ENCODE results near the gene MYOM3.

MYOM3 gene

GRCh38 chr1:24111996-24112779 is at the start of gene MYOM3:
Gene MYOM3, minus strand, starts transcription at chr1:24112135. Its CDS starts 3,499 bp downstream, at chr1:24108636.
- DNase-seq (ENCODE audit: low read depth) = peak; percentile 23

- DNase-seq (ENCODE audit: low read depth) = no peak
Measured at GRCh38 chr1:24161270-24161669, 49.3 kb upstream of the MYOM3 start.

GRCh38 chr1:24159366-24159765 is 47.4 kb upstream of the MYOM3 start:
- DNase-seq (ENCODE audit: low read depth) = no peak

GRCh38 chr1:24157918-24158481 is 46.1 kb upstream of the MYOM3 start:
- DNase-seq (ENCODE audit: low read depth) = no peak

GRCh38 chr1:24156542-24157260 is 44.8 kb upstream of the MYOM3 start:
- no peak for DNase-seq (ENCODE audit: low read depth)

- no peak for DNase-seq (ENCODE audit: low read depth)
Measured at GRCh38 chr1:24155011-24155782, 43.3 kb upstream of the MYOM3 start.

GRCh38 chr1:24154215-24154614 is 42.3 kb upstream of the MYOM3 start:
- no peak for DNase-seq (ENCODE audit: low read depth)

GRCh38 chr1:24152631-24153494 is 40.9 kb upstream of the MYOM3 start:
- no peak for DNase-seq (ENCODE audit: low read depth)

GRCh38 chr1:24151175-24151533 is 39.2 kb upstream of the MYOM3 start:
- no peak for DNase-seq (ENCODE audit: low read depth)

- peak; percentile 84 for DNase-seq (ENCODE audit: low read depth)
Measured at GRCh38 chr1:24150234-24151174, 38.6 kb upstream of the MYOM3 start.

GRCh38 chr1:24149866-24150233 is 37.9 kb upstream of the MYOM3 start:
- DNase-seq (ENCODE audit: low read depth) = no peak

- DNase-seq (ENCODE audit: low read depth) = no peak
Measured at GRCh38 chr1:24147816-24148215, 35.9 kb upstream of the MYOM3 start.

- no peak for DNase-seq (ENCODE audit: low read depth)
Measured at GRCh38 chr1:24147194-24147593, 35.3 kb upstream of the MYOM3 start.

- DNase-seq (ENCODE audit: low read depth) = no peak
Measured at GRCh38 chr1:24142546-24143534, 30.9 kb upstream of the MYOM3 start, which contains the start of gene IL22RA1. Gene IL22RA1, minus strand, starts transcription at chr1:24143140. Its CDS starts 58 bp downstream, at chr1:24143082.

- DNase-seq (ENCODE audit: low read depth) = no peak
Measured at GRCh38 chr1:24141311-24141997, 29.5 kb upstream of the MYOM3 start.

GRCh38 chr1:24140741-24141181 is 28.8 kb upstream of the MYOM3 start:
- DNase-seq (ENCODE audit: low read depth) = no peak

GRCh38 chr1:24139841-24140425 is 28.0 kb upstream of the MYOM3 start:
- no peak for DNase-seq (ENCODE audit: low read depth)

- DNase-seq (ENCODE audit: low read depth) = no peak
Measured at GRCh38 chr1:24139222-24139489, 27.2 kb upstream of the MYOM3 start.

Data from activated T-cell treated with anti-CD3 and anti-CD28 coated beads for 1 hour (primary cell).